Iris pigment epithelial cell (primary cell): ENCODE results near the gene CMPK2.

Experiments
- DNase-seq: peaks from one replicate; pipeline ENCODE4 v3.0.0-alpha.2; 2011; ENCODE audit warnings: low read depth

The CMPK2 gene

DNA sequence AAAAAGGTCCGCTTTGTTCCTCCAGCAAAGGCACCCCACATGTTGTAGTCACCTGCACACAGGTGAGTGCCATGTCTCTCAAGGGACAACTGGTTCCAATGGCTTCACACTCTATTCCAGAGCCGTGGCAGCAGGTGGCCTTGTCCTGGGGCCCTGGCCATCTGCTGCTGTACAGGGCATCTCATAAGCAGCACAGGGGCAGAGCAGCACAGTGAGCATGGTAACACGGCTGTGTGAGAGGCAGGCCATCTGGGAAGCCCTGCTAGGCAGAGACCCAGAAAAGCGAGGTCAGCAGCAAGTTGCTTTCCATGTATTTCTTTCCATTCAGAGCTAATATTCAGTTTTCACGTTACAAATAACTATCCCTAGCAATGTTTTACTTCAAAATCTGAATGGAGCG, 54.7 kb downstream of the CMPK2 start:
- DNase-seq = no peak

GRCh38 chr2:6808426-6808825, 57.3 kb downstream of the CMPK2 start:
- DNase-seq = no peak

DNA sequence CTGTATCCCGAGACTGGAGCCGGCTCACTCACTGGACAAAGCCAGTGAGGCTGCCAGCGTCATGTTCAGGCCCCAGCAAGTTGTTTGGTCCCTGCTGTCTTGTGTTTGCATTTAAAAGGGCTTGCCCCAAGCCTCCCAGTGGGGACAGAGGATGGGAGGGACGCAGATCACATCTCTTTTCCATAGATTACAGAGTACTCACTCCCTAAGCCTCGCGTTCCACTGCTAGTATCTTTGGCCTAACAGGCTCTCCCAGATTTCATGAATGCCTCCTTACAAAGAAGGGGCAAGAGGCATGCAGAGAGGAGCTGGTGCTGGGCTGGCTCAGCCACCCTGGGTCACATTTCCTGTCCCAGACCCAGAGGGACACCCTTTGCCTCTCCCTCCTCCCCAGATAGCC, 59.1 kb downstream of the CMPK2 start:
- DNase-seq = no peak

- peak; percentile 87 for DNase-seq
Observed at GRCh38 chr2:6800553-6800952, 65.2 kb downstream of the CMPK2 start.
